ENCODE measurements around the gene PIK3R3. TPM values are rescaled to one million over a fixed set of nuclear protein-coding genes. Genes with fewer than 3 reads are reported as not detected.

The PIK3R3 gene
- polyA plus RNA-seq, 2 donors = 1.3 to 2.6 TPM

- WGBS, 2 donors = 27 to 31% methylated on average over 11 of the region's 11 CpGs
- peaks cover 0 to 16% of the 10 kb centered on the region in 2 donors for H3K36me3 ChIP-seq (ENCODE audit: control insufficient read depth in 2 of 2, insufficient read depth in 2 of 2, low read length in 1 of 2)
- no peak overlapping the region for H3K27ac ChIP-seq (ENCODE audit: low read depth in 2 of 2, low read length in 1 of 2)
Observed at GRCh38 chr1:46036894-46037839, 95.3 kb downstream of the PIK3R3 start.

GRCh38 chr1:46034601-46035516 is 97.6 kb downstream of the PIK3R3 start:
- Histone ChIP-seq H3K27me3 (ENCODE audit: control insufficient read depth in 1 of 2, insufficient read depth in 2 of 2, low read length in 2 of 2) (no peaks in the 10 kb centered on the region), H3K4me1 (ENCODE audit: control insufficient read depth in 2 of 2, insufficient read depth in 2 of 2, low read length in 1 of 2) (no peaks in the 10 kb centered on the region), H3K36me3 (ENCODE audit: control insufficient read depth in 2 of 2, insufficient read depth in 2 of 2, low read length in 1 of 2) (peaks cover 2 to 31% of the 10 kb centered on the region in 2 donors), H3K9me3 (ENCODE audit: control insufficient read depth in 2 of 2, insufficient read depth in 1 of 2, low read depth in 1 of 2, low read length in 1 of 2) (no peaks in the 10 kb centered on the region), H3K4me3 (ENCODE audit: low read depth in 1 of 2, low read length in 2 of 2) (no peak overlapping the region), H3K27ac (ENCODE audit: low read depth in 2 of 2, low read length in 1 of 2) (no peak overlapping the region)
- WGBS, 2 donors = 87 to 92% methylated on average over 27 of the region's 27 CpGs

More at GRCh38 chr1:46036894-46037839, 95.3 kb downstream of the PIK3R3 start:
- Histone ChIP-seq H3K9me3 (ENCODE audit: control insufficient read depth in 2 of 2, insufficient read depth in 1 of 2, low read depth in 1 of 2, low read length in 1 of 2) (no peaks in the 10 kb centered on the region), H3K27me3 (ENCODE audit: control insufficient read depth in 1 of 2, insufficient read depth in 2 of 2, low read length in 2 of 2) (no peaks in the 10 kb centered on the region), H3K4me3 (ENCODE audit: low read depth in 1 of 2, low read length in 2 of 2) (no peak overlapping the region), H3K4me1 (ENCODE audit: control insufficient read depth in 2 of 2, insufficient read depth in 2 of 2, low read length in 1 of 2) (no peaks in the 10 kb centered on the region)

- no peak overlapping the region for H3K4me3 ChIP-seq (ENCODE audit: low read depth in 1 of 2, low read length in 2 of 2)
- H3K4me1 ChIP-seq (ENCODE audit: control insufficient read depth in 2 of 2, insufficient read depth in 2 of 2, low read length in 1 of 2) = no peaks in the 10 kb centered on the region
- no peaks in the 10 kb centered on the region for H3K27me3 ChIP-seq (ENCODE audit: control insufficient read depth in 1 of 2, insufficient read depth in 2 of 2, low read length in 2 of 2)
- 87 to 95% methylated on average over 26 of the region's 26 CpGs for WGBS, 2 donors
- H3K27ac ChIP-seq (ENCODE audit: low read depth in 2 of 2, low read length in 1 of 2) = no peak overlapping the region
- H3K36me3 ChIP-seq (ENCODE audit: control insufficient read depth in 2 of 2, insufficient read depth in 2 of 2, low read length in 1 of 2) = peaks cover 4 to 34% of the 10 kb centered on the region in 2 donors
- no peaks in the 10 kb centered on the region for H3K9me3 ChIP-seq (ENCODE audit: control insufficient read depth in 2 of 2, insufficient read depth in 1 of 2, low read depth in 1 of 2, low read length in 1 of 2)
Observed at GRCh38 chr1:46030876-46031660, 101.4 kb downstream of the PIK3R3 start.

GRCh38 chr1:46030074-46030870 is 102.2 kb downstream of the PIK3R3 start:
- peaks cover 4 to 34% of the 10 kb centered on the region in 2 donors for H3K36me3 ChIP-seq (ENCODE audit: control insufficient read depth in 2 of 2, insufficient read depth in 2 of 2, low read length in 1 of 2)
- no peaks in the 10 kb centered on the region for H3K4me1 ChIP-seq (ENCODE audit: control insufficient read depth in 2 of 2, insufficient read depth in 2 of 2, low read length in 1 of 2)
- WGBS, 2 donors = 93 to 96% methylated on average over 17 to 18 of the region's 18 CpGs
- no peaks in the 10 kb centered on the region for H3K27me3 ChIP-seq (ENCODE audit: control insufficient read depth in 1 of 2, insufficient read depth in 2 of 2, low read length in 2 of 2)
- H3K9me3 ChIP-seq (ENCODE audit: control insufficient read depth in 2 of 2, insufficient read depth in 1 of 2, low read depth in 1 of 2, low read length in 1 of 2) = no peaks in the 10 kb centered on the region
- no peak overlapping the region for H3K27ac ChIP-seq (ENCODE audit: low read depth in 2 of 2, low read length in 1 of 2)
- no peak overlapping the region for H3K4me3 ChIP-seq (ENCODE audit: low read depth in 1 of 2, low read length in 2 of 2)

GRCh38 chr1:46027788-46028573 is 104.4 kb downstream of the PIK3R3 start:
- H3K27ac ChIP-seq (ENCODE audit: low read depth in 2 of 2, low read length in 1 of 2) = no peak overlapping the region
- H3K36me3 ChIP-seq (ENCODE audit: control insufficient read depth in 2 of 2, insufficient read depth in 2 of 2, low read length in 1 of 2) = peaks cover 4 to 33% of the 10 kb centered on the region in 2 donors
- H3K9me3 ChIP-seq (ENCODE audit: control insufficient read depth in 2 of 2, insufficient read depth in 1 of 2, low read depth in 1 of 2, low read length in 1 of 2) = no peaks in the 10 kb centered on the region
- no peaks in the 10 kb centered on the region for H3K27me3 ChIP-seq (ENCODE audit: control insufficient read depth in 1 of 2, insufficient read depth in 2 of 2, low read length in 2 of 2)
- no peak overlapping the region for H3K4me3 ChIP-seq (ENCODE audit: low read depth in 1 of 2, low read length in 2 of 2)
- H3K4me1 ChIP-seq (ENCODE audit: control insufficient read depth in 2 of 2, insufficient read depth in 2 of 2, low read length in 1 of 2) = no peaks in the 10 kb centered on the region
- WGBS, 2 donors = 94 to 96% methylated on average over 8 of the region's 8 CpGs

- H3K36me3 ChIP-seq (ENCODE audit: control insufficient read depth in 2 of 2, insufficient read depth in 2 of 2, low read length in 1 of 2) = peaks cover 7 to 26% of the 10 kb centered on the region in 2 donors
- H3K27me3 ChIP-seq (ENCODE audit: control insufficient read depth in 1 of 2, insufficient read depth in 2 of 2, low read length in 2 of 2) = no peaks in the 10 kb centered on the region
- no peak overlapping the region for H3K27ac ChIP-seq (ENCODE audit: low read depth in 2 of 2, low read length in 1 of 2)
- no peaks in the 10 kb centered on the region for H3K9me3 ChIP-seq (ENCODE audit: control insufficient read depth in 2 of 2, insufficient read depth in 1 of 2, low read depth in 1 of 2, low read length in 1 of 2)
- H3K4me3 ChIP-seq (ENCODE audit: low read depth in 1 of 2, low read length in 2 of 2) = no peak overlapping the region
- no peaks in the 10 kb centered on the region for H3K4me1 ChIP-seq (ENCODE audit: control insufficient read depth in 2 of 2, insufficient read depth in 2 of 2, low read length in 1 of 2)
- WGBS, 2 donors = 87 to 89% methylated on average over 3 of the region's 3 CpGs
Observed at GRCh38 chr1:46026531-46026930, 105.9 kb downstream of the PIK3R3 start.

GRCh38 chr1:46021046-46021996 is 111.1 kb downstream of the PIK3R3 start:
- peaks cover 2 to 9% of the 10 kb centered on the region in 2 donors for H3K36me3 ChIP-seq (ENCODE audit: control insufficient read depth in 2 of 2, insufficient read depth in 2 of 2, low read length in 1 of 2)
- no peak overlapping the region for H3K4me3 ChIP-seq (ENCODE audit: low read depth in 1 of 2, low read length in 2 of 2)
- H3K27ac ChIP-seq (ENCODE audit: low read depth in 2 of 2, low read length in 1 of 2) = no peak overlapping the region
- no peaks in the 10 kb centered on the region for H3K9me3 ChIP-seq (ENCODE audit: control insufficient read depth in 2 of 2, insufficient read depth in 1 of 2, low read depth in 1 of 2, low read length in 1 of 2)
- H3K4me1 ChIP-seq (ENCODE audit: control insufficient read depth in 2 of 2, insufficient read depth in 2 of 2, low read length in 1 of 2) = no peaks in the 10 kb centered on the region
- WGBS, 2 donors = 97 to 100% methylated on average over 2 of the region's 2 CpGs
- H3K27me3 ChIP-seq (ENCODE audit: control insufficient read depth in 1 of 2, insufficient read depth in 2 of 2, low read length in 2 of 2) = no peaks in the 10 kb centered on the region

All from esophagus (tissue), 2 donors.